Testis (tissue), 3 donors: ENCODE measurements around the gene STX16. TPM values are rescaled to one million over a fixed set of nuclear protein-coding genes. Genes with fewer than 3 reads are reported as not detected.

ENCODE experiments used
- DNase-seq: peaks from one replicate; pipeline ENCODE4 v3.0.0-alpha.2; 2019
- H3K27ac ChIP-seq, 2 donors: fragments of 200-600 bp; sonication (generic); one replicate each; pipeline ENCODE4 v1.5.1; 2019
- H3K27me3 ChIP-seq: fragments of 200-600 bp; sonication (generic); one replicate; pipeline ENCODE4 v1.5.1; 2019
- H3K36me3 ChIP-seq: fragments of 200-600 bp; sonication (generic); one replicate; pipeline ENCODE4 v1.5.1; 2017; ENCODE audit warnings: low read depth; ENCODE audit errors: missing control alignments
- H3K4me1 ChIP-seq: fragments of 200-600 bp; sonication (generic); one replicate; pipeline ENCODE4 v1.5.1; 2019
- H3K4me3 ChIP-seq, 2 donors: fragments of 200-600 bp; sonication (generic); one replicate each; pipeline ENCODE4 v1.5.1; 2017 to 2019
- H3K9me3 ChIP-seq: fragments of 200-600 bp; sonication (generic); one replicate; pipeline ENCODE4 v1.5.1; 2017
- POLR2A ChIP-seq: fragments of 450-650 bp; IDR thresholded peaks from one replicate; pipeline ENCODE4 v1.6.1; 2017; ENCODE audit warnings: antibody characterized with exemption, mild to moderate bottlenecking, moderate library complexity
- WGBS, 2 donors: methylation state at CpG; one replicate each; pipeline ENCODE4 v1.1.5; 2018; 5-methylcytosine and 5-hydroxymethylcytosine counted together
- intact Hi-C: fragments of 100-400 bp; cut with DNase I; formaldehyde crosslinking; loops from one replicate; pipeline ENCODE4 v1.15.1; 2023; ENCODE audit warnings: low total_unique reads
- polyA plus RNA-seq: library from polyadenylated mRNA; stranded (reverse); fragments of 350-450 nt; fragmentation: Illumina TruSeq; extraction: RNeasy Lipid Tissue Mini Kit (QIAGEN cat#74804); gene quantifications from one replicate; pipeline ENCODE4 v1.2.3, GENCODE V29; 2014; ENCODE audit warnings: low read depth, low replicate concordance; ENCODE audit not compliant: insufficient read depth
- total RNA-seq, 2 donors: library from RNA; depleted of rRNA; stranded (reverse); fragments of >200 nt; gene quantifications; one replicate each; pipeline ENCODE4 v1.2.3, GENCODE V29; 2016
- TF ChIP-seq, protein P1 (sequence below), 3 experiments: fragments of 450-650 bp in 2 of 3; fragments of 200-600 bp in 1 of 3; sonication (generic) in 1 of 3; IDR thresholded peaks; one replicate each; pipeline ENCODE4 v1.5.1; 2016 to 2019; ENCODE audit warnings: antibody characterized with exemption in 3 of 3, mild to moderate bottlenecking in 2 of 3, moderate library complexity in 1 of 3

Gene STX16
- total and polyA plus RNA-seq, 3 donors from 2014 or later: 79.3 to 124 (median 107) TPM

- WGBS, 2 donors: 93 to 95% methylated on average over 9 of the region's 9 CpGs
Measured at GRCh38 chr20:58621906-58622548, 29.1 kb upstream of the STX16 start.

GRCh38 chr20:58622671-58623578, 28.2 kb upstream of the STX16 start:
- WGBS, 2 donors: 77 to 78% methylated on average over 12 to 13 of the region's 13 CpGs
- intact Hi-C loops: no loop called here
- no peak overlapping the region for H3K27ac ChIP-seq

More at GRCh38 chr20:58621906-58622548, 29.1 kb upstream of the STX16 start:
- Histone ChIP-seq H3K27me3 (no peaks in the 10 kb centered on the region), H3K9me3 (no peaks in the 10 kb centered on the region), H3K4me3 (no peak overlapping the region), H3K36me3 (no peaks in the 10 kb centered on the region), H3K4me1 (no peaks in the 10 kb centered on the region), H3K27ac (no peak overlapping the region)
- TF ChIP-seq, protein P1, sequence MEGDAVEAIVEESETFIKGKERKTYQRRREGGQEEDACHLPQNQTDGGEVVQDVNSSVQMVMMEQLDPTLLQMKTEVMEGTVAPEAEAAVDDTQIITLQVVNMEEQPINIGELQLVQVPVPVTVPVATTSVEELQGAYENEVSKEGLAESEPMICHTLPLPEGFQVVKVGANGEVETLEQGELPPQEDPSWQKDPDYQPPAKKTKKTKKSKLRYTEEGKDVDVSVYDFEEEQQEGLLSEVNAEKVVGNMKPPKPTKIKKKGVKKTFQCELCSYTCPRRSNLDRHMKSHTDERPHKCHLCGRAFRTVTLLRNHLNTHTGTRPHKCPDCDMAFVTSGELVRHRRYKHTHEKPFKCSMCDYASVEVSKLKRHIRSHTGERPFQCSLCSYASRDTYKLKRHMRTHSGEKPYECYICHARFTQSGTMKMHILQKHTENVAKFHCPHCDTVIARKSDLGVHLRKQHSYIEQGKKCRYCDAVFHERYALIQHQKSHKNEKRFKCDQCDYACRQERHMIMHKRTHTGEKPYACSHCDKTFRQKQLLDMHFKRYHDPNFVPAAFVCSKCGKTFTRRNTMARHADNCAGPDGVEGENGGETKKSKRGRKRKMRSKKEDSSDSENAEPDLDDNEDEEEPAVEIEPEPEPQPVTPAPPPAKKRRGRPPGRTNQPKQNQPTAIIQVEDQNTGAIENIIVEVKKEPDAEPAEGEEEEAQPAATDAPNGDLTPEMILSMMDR (IDR thresholded peaks at IDR 0.05): no peak
- TF ChIP-seq POLR2A: no peak
- no peak for DNase-seq
- intact Hi-C loops: no loop called here

DNA sequence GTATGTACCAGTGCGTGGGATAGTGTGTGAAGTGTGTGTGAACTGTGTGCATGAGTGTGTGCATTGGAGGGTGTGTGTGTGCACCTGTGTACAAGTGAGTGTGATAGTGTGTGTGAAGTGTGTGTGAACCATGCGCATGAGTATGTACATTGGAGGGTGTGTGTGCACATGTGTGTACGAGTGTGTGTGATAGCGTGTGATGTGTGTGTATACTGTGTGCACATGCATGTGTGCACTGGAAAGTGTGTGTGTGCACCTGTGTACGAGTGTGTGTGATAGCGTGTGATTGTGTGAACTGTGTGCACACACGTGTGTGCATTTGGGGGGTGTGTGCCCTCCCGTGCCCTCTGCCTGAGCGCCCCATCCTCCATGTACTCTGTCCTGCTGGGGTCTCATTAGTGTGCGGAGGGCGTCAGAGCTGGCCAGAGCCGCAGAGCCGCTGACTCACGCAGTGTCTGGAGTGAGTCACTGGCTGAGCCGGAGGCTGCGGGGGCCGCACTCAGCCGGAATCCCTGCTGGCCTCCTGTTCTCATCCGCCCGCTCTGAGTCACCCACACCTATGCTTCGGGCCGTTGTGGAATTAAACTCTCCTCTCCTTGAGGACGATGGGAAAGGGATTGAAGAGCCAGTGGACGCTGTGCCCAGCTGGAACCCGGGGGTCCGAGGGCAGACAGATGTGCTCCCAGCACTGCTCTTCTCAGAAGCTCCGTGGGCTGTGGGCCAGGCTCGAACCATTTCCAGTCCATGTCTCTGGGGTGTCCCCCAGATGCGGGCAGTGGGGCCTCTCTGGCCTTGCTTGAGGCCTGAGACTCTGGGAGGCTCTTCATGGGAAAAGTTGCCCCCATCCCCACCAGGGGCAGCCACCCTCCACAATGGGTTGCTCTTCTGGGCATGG, 27.3 kb upstream of the STX16 start:
- Histone ChIP-seq H3K4me1 (no peaks in the 10 kb centered on the region), H3K27ac (no peak overlapping the region), H3K9me3 (no peaks in the 10 kb centered on the region), H3K4me3 (no peak overlapping the region), H3K27me3 (no peaks in the 10 kb centered on the region), H3K36me3 (no peaks in the 10 kb centered on the region)
- intact Hi-C loops: no loop called here
- no peak for DNase-seq
- no peak for TF ChIP-seq POLR2A
- TF ChIP-seq, protein P1 (IDR thresholded peaks at IDR 0.05): no peak
- WGBS, 2 donors: 65% methylated on average over 24 to 29 of the region's 29 CpGs

More at GRCh38 chr20:58622671-58623578, 28.2 kb upstream of the STX16 start:
- no peaks in the 10 kb centered on the region for H3K9me3 ChIP-seq
- DNase-seq: no peak
- H3K4me1 ChIP-seq: no peaks in the 10 kb centered on the region
- no peak overlapping the region for H3K4me3 ChIP-seq
- H3K36me3 ChIP-seq: no peaks in the 10 kb centered on the region
- no peaks in the 10 kb centered on the region for H3K27me3 ChIP-seq
- TF ChIP-seq, protein P1 (IDR thresholded peaks at IDR 0.05): no peak
- TF ChIP-seq POLR2A: no peak

GRCh38 chr20:58624687-58625086, 26.4 kb upstream of the STX16 start:
- DNase-seq: no peak
- WGBS, 2 donors: 89 to 94% methylated on average over 7 to 10 of the region's 10 CpGs
- H3K4me1 ChIP-seq: no peaks in the 10 kb centered on the region

More at GRCh38 chr20:58624687-58625086, 26.4 kb upstream of the STX16 start:
- intact Hi-C loops: no loop called here
- Histone ChIP-seq H3K27me3 (no peaks in the 10 kb centered on the region), H3K36me3 (no peaks in the 10 kb centered on the region), H3K27ac (no peak overlapping the region), H3K4me3 (no peak overlapping the region), H3K9me3 (no peaks in the 10 kb centered on the region)
- no peak for TF ChIP-seq POLR2A
